ENCODE measurements around the gene METTL14. TPM values are rescaled to one million over a fixed set of nuclear protein-coding genes. Genes with fewer than 3 reads are reported as not detected.
A peak's percentile ranks its signal among the peaks of the same experiment; 100 is the strongest.

The METTL14 gene
- total and polyA plus RNA-seq, 8 donors: 1.8 to 71.4 (median 10.4) TPM

DNA sequence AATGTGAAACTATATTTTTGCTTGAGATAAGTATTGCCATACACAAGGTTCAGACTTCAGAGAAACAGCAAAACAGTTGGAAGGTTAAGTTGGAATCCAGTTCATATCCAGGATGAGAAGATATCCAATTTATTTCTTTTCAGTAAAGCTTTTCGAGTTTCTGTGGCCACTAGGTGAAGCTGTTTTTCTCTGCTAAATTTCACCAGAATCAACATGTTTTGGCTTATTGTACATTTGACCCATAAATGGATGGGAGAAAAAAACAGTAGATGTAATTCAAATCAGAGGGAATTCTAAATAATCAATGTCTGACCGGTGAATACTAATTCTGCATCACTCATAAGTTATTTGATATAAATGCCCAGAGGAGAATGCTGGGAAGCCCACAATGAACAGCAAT lies 9.1 kb upstream of the METTL14 start:
- intact Hi-C loops (cut with DNase I; ENCODE audit: low total_unique reads): no loop called here
- no peak for TF ChIP-seq POLR2AphosphoS5 (IDR thresholded peaks at IDR 0.05)
- TF ChIP-seq POLR2A (IDR thresholded peaks at IDR 0.05): no peak
- TF ChIP-seq EP300 (IDR thresholded peaks at IDR 0.05): no peak
- no peak for TF ChIP-seq CTCF (IDR thresholded peaks at IDR 0.05)
- no peak for DNase-seq
- H3K27me3 ChIP-seq: no peaks in the 10 kb centered on the region
- WGBS, 5 donors: 76 to 85% (median 78%) methylated on average over 2 of the region's 2 CpGs
- H3K36me3 ChIP-seq: no peaks in the 10 kb centered on the region
- H3K27ac ChIP-seq: no peak overlapping the region
- no peak overlapping the region for H3K4me3 ChIP-seq
- H3K4me1 ChIP-seq: no peaks in the 10 kb centered on the region
- H3K9me3 ChIP-seq: no peaks in the 10 kb centered on the region

GRCh38 chr4:118680808-118681207 lies 4.4 kb upstream of the METTL14 start:
- intact Hi-C loops (cut with DNase I; ENCODE audit: low total_unique reads): no loop called here
- H3K4me3 ChIP-seq: no peak overlapping the region
- 56 to 68% (median 63%) methylated on average over 1 of the region's 1 CpG for WGBS, 5 donors

DNA sequence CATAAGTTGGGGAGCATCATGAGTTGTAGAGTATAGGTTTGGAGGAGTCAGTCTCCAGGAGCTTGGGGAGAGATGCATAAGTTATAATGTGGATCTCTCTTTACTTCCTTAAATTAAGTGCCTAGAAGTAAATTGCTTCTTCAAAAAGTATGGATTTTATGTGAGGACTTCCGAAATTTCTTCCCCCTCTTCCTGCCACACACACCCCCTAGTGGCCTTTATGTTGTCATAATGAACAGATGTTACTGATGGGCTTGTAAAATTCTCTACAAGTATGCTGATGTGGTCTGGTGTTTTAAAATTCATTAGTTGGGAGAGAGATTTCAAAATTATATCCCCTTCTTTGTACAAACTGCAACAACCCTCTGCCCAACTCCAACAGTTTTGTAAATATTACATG lies 2.3 kb upstream of the METTL14 start:
- WGBS, 5 donors: 26 to 65% (median 40%) methylated on average over 1 of the region's 1 CpG
- no peak overlapping the region for H3K4me3 ChIP-seq
- H3K27me3 ChIP-seq: no peaks in the 10 kb centered on the region
- TF ChIP-seq EP300 (IDR thresholded peaks at IDR 0.05) (no peak), POLR2A (IDR thresholded peaks at IDR 0.05) (no peak), POLR2AphosphoS5 (IDR thresholded peaks at IDR 0.05) (no peak), CTCF (IDR thresholded peaks at IDR 0.05) (peak in 1 of 7 experiments; percentile 14)
- intact Hi-C loops (cut with DNase I; ENCODE audit: low total_unique reads): no loop called here
- H3K4me1 ChIP-seq: peaks cover 6 to 21% (median 17%) of the 10 kb centered on the region in 4 donors
- H3K27ac ChIP-seq: no peak overlapping the region
- DNase-seq: no peak
- H3K9me3 ChIP-seq: no peaks in the 10 kb centered on the region
- H3K36me3 ChIP-seq: peaks cover 0 to 3% (median 2%) of the 10 kb centered on the region in 4 donors

More at GRCh38 chr4:118680808-118681207, 4.4 kb upstream of the METTL14 start:
- no peaks in the 10 kb centered on the region for H3K27me3 ChIP-seq
- H3K4me1 ChIP-seq: peaks cover 0 to under 1% (median 0%) of the 10 kb centered on the region in 4 donors
- no peaks in the 10 kb centered on the region for H3K36me3 ChIP-seq
- no peak overlapping the region for H3K27ac ChIP-seq
- no peak for TF ChIP-seq POLR2AphosphoS5 (IDR thresholded peaks at IDR 0.05)
- TF ChIP-seq EP300 (IDR thresholded peaks at IDR 0.05): no peak
- no peak for TF ChIP-seq POLR2A (IDR thresholded peaks at IDR 0.05)
- TF ChIP-seq CTCF (IDR thresholded peaks at IDR 0.05): no peak
- no peaks in the 10 kb centered on the region for H3K9me3 ChIP-seq
- DNase-seq: no peak

GRCh38 chr4:118683513-118683912 lies 1.7 kb upstream of the METTL14 start:
- peaks cover 0 to 9% (median 8%) of the 10 kb centered on the region in 4 donors for H3K36me3 ChIP-seq
- DNase-seq: peak in 1 of 2 donors; percentile 26
- WGBS, 5 donors: 2 to 16% (median 13%) methylated on average over 2 of the region's 2 CpGs
- no peak overlapping the region for H3K4me3 ChIP-seq
- peaks cover 6 to 24% (median 19%) of the 10 kb centered on the region in 4 donors for H3K4me1 ChIP-seq
- no peak overlapping the region for H3K27ac ChIP-seq
- TF ChIP-seq EP300 (IDR thresholded peaks at IDR 0.05) (no peak), POLR2AphosphoS5 (IDR thresholded peaks at IDR 0.05) (no peak), POLR2A (IDR thresholded peaks at IDR 0.05) (no peak)
- no peaks in the 10 kb centered on the region for H3K9me3 ChIP-seq
- H3K27me3 ChIP-seq: no peaks in the 10 kb centered on the region
- intact Hi-C loops (cut with DNase I; ENCODE audit: low total_unique reads): no loop called here

- Histone ChIP-seq H3K4me1 (peaks cover 0 to 4% (median 2%) of the 10 kb centered on the region in 4 donors), H3K27ac (no peak overlapping the region), H3K9me3 (no peaks in the 10 kb centered on the region), H3K4me3 (no peak overlapping the region), H3K36me3 (peaks cover 25 to 99% (median 96%) of the 10 kb centered on the region in 4 donors), H3K27me3 (no peaks in the 10 kb centered on the region)
- intact Hi-C loops (cut with DNase I; ENCODE audit: low total_unique reads): no loop called here
- peak in 1 of 2 donors; percentile 21 for DNase-seq
- 49 to 86% (median 74%) methylated on average over 2 of the region's 2 CpGs for WGBS, 5 donors
- TF ChIP-seq POLR2A (IDR thresholded peaks at IDR 0.05) (no peak), EP300 (IDR thresholded peaks at IDR 0.05) (no peak), CTCF (IDR thresholded peaks at IDR 0.05) (no peak)
Observed at GRCh38 chr4:118703118-118703517, 17.9 kb downstream of the METTL14 start.

All from stomach (tissue), 9 donors.